B cell (primary cell): Measurements from ENCODE around the gene PFDN1.

Experiments
- CTCF ChIP-seq: fragments of 200-600 bp; IDR thresholded peaks from one replicate; pipeline ENCODE4 v1.8.0; 2022; ENCODE audit warnings: antibody characterized with exemption, mild to moderate bottlenecking
- EZH2 ChIP-seq: IDR thresholded peaks from 2 replicates; pipeline ENCODE4 v1.6.1; 2012; ENCODE audit warnings: borderline replicate concordance, low read depth, mild to moderate bottlenecking, moderate library complexity, low read length; ENCODE audit not compliant: insufficient read depth, poor library complexity, severe bottlenecking

- TF ChIP-seq CTCF (no peak), EZH2 (no peak)
These were observed 36.0 kb upstream of the PFDN1 start for GRCh38 chr5:140338908-140339307.
